CD4-positive, alpha-beta T cell treated with Interleukin-10 for 1 hour (primary cell): ENCODE data around the gene GAS2L3.
"Not testable (repeated sequence)": the region's sequence is repeated elsewhere in the genome, so short reads cannot be mapped to it uniquely, and the experiment has no call there.

Experiments used
- DNase-seq: peaks from one replicate; pipeline ENCODE4 v3.0.0-alpha.2; 2020

The GAS2L3 gene

GRCh38 chr12:100576331-100577036, 3.0 kb downstream of the GAS2L3 start:
- DNase-seq: no peak

GRCh38 chr12:100578923-100579322, 5.4 kb downstream of the GAS2L3 start:
- DNase-seq: no peak

GRCh38 chr12:100579844-100580243, 6.4 kb downstream of the GAS2L3 start:
- DNase-seq: no peak

- no peak for DNase-seq
These were observed 10.8 kb downstream of the GAS2L3 start for GRCh38 chr12:100584256-100584655.

GRCh38 chr12:100591979-100592378, 18.5 kb downstream of the GAS2L3 start:
- no peak for DNase-seq

- DNase-seq: no peak
These were observed 20.0 kb downstream of the GAS2L3 start for GRCh38 chr12:100593490-100593889.

GRCh38 chr12:100601626-100602025, 28.1 kb downstream of the GAS2L3 start:
- no peak for DNase-seq

- not testable (repeated sequence) for DNase-seq
These were observed 29.5 kb downstream of the GAS2L3 start for GRCh38 chr12:100602997-100603396.

- DNase-seq: no peak
These were observed 35.3 kb downstream of the GAS2L3 start for GRCh38 chr12:100608776-100609175.

- DNase-seq: no peak
These were observed 37.4 kb downstream of the GAS2L3 start for GRCh38 chr12:100610666-100611430.

GRCh38 chr12:100612606-100613005, 39.1 kb downstream of the GAS2L3 start:
- no peak for DNase-seq

- DNase-seq: no peak
These were observed 51.1 kb downstream of the GAS2L3 start for GRCh38 chr12:100624571-100624970.

GRCh38 chr12:100632445-100632892, 59.0 kb downstream of the GAS2L3 start:
- DNase-seq: no peak

GRCh38 chr12:100633082-100633785, 59.8 kb downstream of the GAS2L3 start:
- not testable (repeated sequence) for DNase-seq

GRCh38 chr12:100643246-100643645, 69.8 kb downstream of the GAS2L3 start:
- no peak for DNase-seq

GRCh38 chr12:100646896-100647295, 73.4 kb downstream of the GAS2L3 start:
- DNase-seq: no peak

- no peak for DNase-seq
These were observed 77.6 kb downstream of the GAS2L3 start for GRCh38 chr12:100651108-100651507.

- DNase-seq: no peak
These were observed 78.2 kb downstream of the GAS2L3 start for GRCh38 chr12:100651694-100652093.

GRCh38 chr12:100652488-100652887, 79.0 kb downstream of the GAS2L3 start:
- DNase-seq: no peak

- DNase-seq: no peak
These were observed 82.7 kb downstream of the GAS2L3 start for GRCh38 chr12:100656141-100656540.

- no peak for DNase-seq
These were observed 83.4 kb downstream of the GAS2L3 start for GRCh38 chr12:100656856-100657255.

- DNase-seq: no peak
These were observed 87.9 kb downstream of the GAS2L3 start for GRCh38 chr12:100661300-100661951.

GRCh38 chr12:100666588-100666987, 93.1 kb downstream of the GAS2L3 start:
- no peak for DNase-seq
